Endothelial cell of umbilical vein (primary cell): ENCODE measurements around the gene ADD1.
"Not testable (repeated sequence)": the region's sequence is repeated elsewhere in the genome, so short reads cannot be mapped to it uniquely, and the experiment has no call there.

ENCODE experiments used
- CTCF ChIP-seq, 2 donors: IDR thresholded peaks; 1 replicate in 1 of 2; 2 replicates in 1 of 2; pipeline ENCODE4 v1.5.1; 2011; ENCODE audit warnings: low read length in 2 of 2, mild to moderate bottlenecking in 2 of 2, moderate library complexity in 2 of 2, control low read depth in 1 of 2, inconsistent platforms in 1 of 2, low read depth in 1 of 2; ENCODE audit not compliant: insufficient read depth in 1 of 2; ENCODE audit errors: extremely low read depth in 1 of 2
- GATA2 ChIP-seq: IDR thresholded peaks from 2 replicates; pipeline ENCODE4 v1.7.0; 2011; ENCODE audit warnings: low read depth, mild to moderate bottlenecking, moderate library complexity, mixed read lengths, low read length; ENCODE audit not compliant: insufficient read length, insufficient read depth
- JUN ChIP-seq: IDR thresholded peaks from 2 replicates; pipeline ENCODE4 v1.6.1; 2011; ENCODE audit warnings: borderline replicate concordance, low read depth; ENCODE audit not compliant: insufficient read length, insufficient read depth
- MAX ChIP-seq: IDR thresholded peaks from 2 replicates; pipeline ENCODE4 v1.6.1; 2011; ENCODE audit not compliant: insufficient read depth, insufficient read length
- POLR2A ChIP-seq: IDR thresholded peaks from 2 replicates; pipeline ENCODE4 v1.6.1; 2012; ENCODE audit warnings: low read depth, mild to moderate bottlenecking, control low read depth, low read length
- POLR2AphosphoS5 ChIP-seq: IDR thresholded peaks from 2 replicates; pipeline ENCODE4 v1.6.1; 2012; ENCODE audit warnings: low read depth, mild to moderate bottlenecking, control low read depth, low read length, moderate library complexity; ENCODE audit not compliant: insufficient read depth

DNA sequence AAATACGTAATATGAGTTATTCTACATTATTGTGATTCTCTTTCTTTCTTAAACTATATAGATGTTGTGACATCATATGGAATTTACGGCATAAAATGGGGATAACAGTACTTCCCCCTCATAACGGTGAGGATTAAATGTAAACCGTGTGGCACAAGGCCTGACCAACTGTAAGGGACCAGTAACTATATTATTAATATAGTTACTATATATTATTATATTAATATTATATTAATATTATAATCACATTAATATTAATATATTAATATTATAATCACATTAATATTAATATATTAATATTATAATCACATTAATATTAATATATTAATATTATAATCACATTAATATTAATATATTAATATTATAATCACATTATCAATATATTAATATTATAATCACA is 116.8 kb downstream of the ADD1 start:
- not testable (repeated sequence) for TF ChIP-seq POLR2AphosphoS5; POLR2A; MAX; CTCF (IDR thresholded peaks at IDR 0.05; ENCODE audit: extremely low read depth in 1 of 2, insufficient read depth in 1 of 2, low read depth in 1 of 2, low read length in 2 of 2); GATA2; JUN
